Cardiac fibroblast (primary cell): ENCODE data around the gene WDR64.

Experiments used
- DNase-seq, 2 donors: peaks; one replicate each; pipeline versions ENCODE4 v3.0.0 to v3.0.0-alpha.2; 2010; ENCODE audit warnings: low read depth in 2 of 2
- H3K4me3 ChIP-seq, 2 donors: replicated peaks in 1 of 2; 1 replicate in 1 of 2; 2 replicates in 1 of 2; pipeline ENCODE4 v1.5.1; 2011; ENCODE audit warnings: low read depth in 2 of 2, low read length in 2 of 2, mild to moderate bottlenecking in 2 of 2, moderate library complexity in 1 of 2
- TF ChIP-seq, protein P1 (sequence below): IDR thresholded peaks from one replicate; pipeline ENCODE4 v1.5.1; 2011; ENCODE audit warnings: low read depth, mild to moderate bottlenecking, low read length, inconsistent platforms

Gene WDR64

DNA sequence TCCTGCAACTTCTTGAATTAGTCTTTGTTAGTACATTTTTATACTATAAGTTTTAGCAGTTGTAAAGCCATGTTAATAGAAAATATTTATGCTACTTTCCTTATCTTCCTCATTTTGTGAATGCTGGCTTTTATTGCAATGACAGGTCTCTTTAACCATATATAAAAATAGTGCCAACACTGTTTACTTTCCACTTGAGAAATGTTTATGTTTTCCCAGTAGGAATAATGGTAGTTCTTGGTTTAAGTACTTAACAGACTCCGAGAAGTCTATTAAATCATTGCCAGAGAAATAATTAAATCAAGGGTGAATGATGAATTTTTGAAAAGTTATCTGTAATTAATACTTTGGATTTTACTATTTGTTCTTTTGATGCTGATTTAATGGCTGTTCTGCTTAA is 21.6 kb upstream of the WDR64 start:
- no peak overlapping the region for H3K4me3 ChIP-seq
- TF ChIP-seq, protein P1, sequence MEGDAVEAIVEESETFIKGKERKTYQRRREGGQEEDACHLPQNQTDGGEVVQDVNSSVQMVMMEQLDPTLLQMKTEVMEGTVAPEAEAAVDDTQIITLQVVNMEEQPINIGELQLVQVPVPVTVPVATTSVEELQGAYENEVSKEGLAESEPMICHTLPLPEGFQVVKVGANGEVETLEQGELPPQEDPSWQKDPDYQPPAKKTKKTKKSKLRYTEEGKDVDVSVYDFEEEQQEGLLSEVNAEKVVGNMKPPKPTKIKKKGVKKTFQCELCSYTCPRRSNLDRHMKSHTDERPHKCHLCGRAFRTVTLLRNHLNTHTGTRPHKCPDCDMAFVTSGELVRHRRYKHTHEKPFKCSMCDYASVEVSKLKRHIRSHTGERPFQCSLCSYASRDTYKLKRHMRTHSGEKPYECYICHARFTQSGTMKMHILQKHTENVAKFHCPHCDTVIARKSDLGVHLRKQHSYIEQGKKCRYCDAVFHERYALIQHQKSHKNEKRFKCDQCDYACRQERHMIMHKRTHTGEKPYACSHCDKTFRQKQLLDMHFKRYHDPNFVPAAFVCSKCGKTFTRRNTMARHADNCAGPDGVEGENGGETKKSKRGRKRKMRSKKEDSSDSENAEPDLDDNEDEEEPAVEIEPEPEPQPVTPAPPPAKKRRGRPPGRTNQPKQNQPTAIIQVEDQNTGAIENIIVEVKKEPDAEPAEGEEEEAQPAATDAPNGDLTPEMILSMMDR, result no peak
- no peak for DNase-seq

DNA sequence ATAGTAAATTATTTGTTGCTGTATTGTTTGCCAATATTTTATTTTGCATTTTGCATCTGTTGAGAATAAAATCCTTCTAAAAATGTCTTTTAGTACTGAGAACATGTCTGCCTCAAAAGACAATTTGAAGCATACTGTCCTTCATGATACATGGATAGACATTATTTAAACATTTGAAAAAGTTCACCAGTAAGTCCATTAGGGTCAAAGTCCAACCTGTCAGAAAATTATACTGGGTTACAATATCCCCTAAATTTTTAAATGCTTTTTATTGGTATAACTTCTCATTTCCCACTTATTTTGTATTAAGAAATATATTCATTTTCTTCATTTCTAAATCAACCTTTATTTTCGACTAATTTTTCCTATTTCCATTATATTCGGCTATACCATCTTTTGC is 21.2 kb upstream of the WDR64 start:
- TF ChIP-seq, protein P1, result no peak
- no peak overlapping the region for H3K4me3 ChIP-seq
- no peak for DNase-seq

DNA sequence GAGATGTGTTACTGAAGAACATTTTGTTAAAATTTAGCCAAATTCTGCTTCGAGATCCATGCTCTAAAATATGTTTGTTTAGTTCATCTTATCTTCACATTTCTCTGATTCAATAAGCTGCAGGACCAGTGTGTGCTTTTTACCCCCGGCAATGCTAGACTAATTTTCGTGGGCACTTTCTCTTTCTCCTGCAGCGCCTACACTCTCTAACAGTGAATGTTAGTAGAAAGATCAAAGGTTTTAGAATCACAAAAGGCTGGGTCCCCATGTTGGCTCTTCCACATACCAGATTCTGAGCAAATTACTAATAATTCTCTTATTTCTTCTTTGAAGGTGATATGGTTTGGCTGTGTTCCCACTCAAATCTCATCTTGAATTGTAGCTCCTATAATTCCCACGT is 20.4 kb upstream of the WDR64 start:
- TF ChIP-seq, protein P1, result no peak

DNA sequence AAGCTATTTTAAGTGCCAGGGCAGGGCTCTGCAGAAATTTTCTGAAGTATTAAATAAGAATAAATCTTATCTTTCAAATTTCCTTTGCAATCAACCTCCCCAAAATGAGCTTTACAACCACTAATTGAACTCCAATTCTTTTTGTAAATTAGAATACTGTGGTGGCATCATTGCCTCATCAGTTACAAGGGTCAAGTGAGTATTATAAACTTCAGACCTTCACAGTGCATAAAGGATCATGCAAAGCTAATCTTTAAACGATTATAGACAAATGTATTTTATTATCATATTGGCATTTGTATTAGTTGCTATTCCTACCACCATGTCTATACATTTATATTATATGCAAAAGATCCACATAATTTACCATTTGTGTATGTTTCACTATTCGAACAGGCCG is 19.1 kb upstream of the WDR64 start:
- no peak overlapping the region for H3K4me3 ChIP-seq
- TF ChIP-seq, protein P1, result no peak
- DNase-seq, result no peak

More for the DNA sequence above, 20.4 kb upstream of the WDR64 start:
- no peak overlapping the region for H3K4me3 ChIP-seq
- DNase-seq, result no peak

DNA sequence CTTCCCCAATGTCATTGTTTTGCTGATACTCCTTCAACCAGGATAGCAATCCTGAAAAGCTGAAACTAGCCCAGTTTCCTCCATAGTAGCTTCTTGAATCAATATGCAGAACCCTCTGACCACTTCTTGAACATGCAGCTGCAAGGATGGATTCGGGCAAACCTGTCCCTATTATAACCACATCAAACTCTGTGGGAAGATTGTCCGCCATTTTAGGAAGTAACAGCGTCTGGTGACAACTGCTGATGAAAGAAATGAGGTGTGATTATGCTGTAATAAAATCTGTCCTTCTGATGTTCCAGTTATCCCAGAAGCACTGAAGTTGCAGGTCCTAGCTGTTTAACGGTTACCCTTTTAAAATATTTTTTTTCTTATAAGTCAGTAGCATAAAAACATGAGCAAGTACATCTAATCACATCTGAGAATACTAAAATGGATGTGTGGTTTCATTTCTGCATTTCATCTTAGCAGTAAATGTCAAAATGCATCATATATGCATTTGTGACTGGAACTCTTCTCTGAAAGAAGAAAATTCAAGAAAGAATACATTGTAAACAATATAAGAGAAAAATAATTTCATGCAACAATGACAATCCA is 16.4 kb upstream of the WDR64 start:
- TF ChIP-seq, protein P1, result no peak
- no peak for DNase-seq
- no peak overlapping the region for H3K4me3 ChIP-seq

DNA sequence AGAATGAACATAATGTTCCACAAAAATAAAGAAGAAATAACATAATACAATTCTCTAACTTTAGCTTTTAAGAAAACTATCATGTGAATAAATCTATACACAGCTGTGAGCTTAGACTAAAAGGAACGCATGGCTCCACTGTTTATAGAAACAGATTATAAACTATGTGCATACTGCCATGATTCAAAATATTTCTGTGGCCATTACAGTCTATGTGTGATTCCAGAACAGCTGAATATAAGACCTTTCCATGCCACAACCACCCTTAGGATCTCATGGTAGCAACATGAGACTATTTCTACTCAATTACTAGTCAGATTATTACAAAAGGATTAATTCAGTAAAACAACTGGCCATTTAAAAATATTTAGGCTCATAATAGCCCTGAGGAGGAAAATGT is 15.8 kb upstream of the WDR64 start:
- TF ChIP-seq, protein P1, result no peak
- DNase-seq, result no peak
- H3K4me3 ChIP-seq, result no peak overlapping the region

DNA sequence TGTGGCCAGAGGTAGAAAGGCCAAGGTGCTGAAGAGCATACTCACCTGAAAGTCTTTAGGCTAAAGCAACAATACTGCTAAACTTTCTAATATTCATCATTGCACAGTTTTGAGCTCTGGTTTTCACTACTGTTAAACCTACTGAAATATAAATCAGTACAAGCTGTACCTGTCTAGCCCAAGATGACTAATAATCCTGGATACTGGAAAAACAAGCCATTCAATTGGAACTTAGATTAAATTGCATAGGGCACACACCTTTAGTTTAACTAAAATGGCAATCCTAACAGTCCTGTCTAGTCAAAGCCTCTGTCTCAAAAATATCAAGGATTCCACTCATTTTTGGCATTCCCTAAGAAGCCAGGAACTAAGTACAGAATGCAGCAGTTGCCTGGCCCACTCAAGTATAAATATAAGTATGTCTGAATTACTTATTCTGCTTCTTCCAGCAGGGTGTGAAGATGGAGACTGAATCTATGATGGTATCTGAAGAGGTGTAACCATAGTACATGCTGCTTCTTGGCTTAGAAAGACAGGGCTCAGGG is 15.0 kb upstream of the WDR64 start:
- peak; percentile 21 to 34 for DNase-seq
- TF ChIP-seq, protein P1, result no peak
- no peak overlapping the region for H3K4me3 ChIP-seq
